Sigmoid colon (tissue), 3 donors: Measurements from ENCODE around the gene GMPR2.

Experiments used
- POLR2A ChIP-seq, 2 donors: fragments of 450-650 bp; IDR thresholded peaks; one replicate each; pipeline ENCODE4 v1.6.1; 2016; ENCODE audit warnings: antibody characterized with exemption in 2 of 2, mild to moderate bottlenecking in 2 of 2, moderate library complexity in 2 of 2
- TF ChIP-seq, protein P1 (sequence below), 4 experiments: fragments of 450-650 bp in 3 of 4; fragments of 200-600 bp in 1 of 4; IDR thresholded peaks; one replicate each; pipeline ENCODE4 v1.5.1; 2016 to 2019; ENCODE audit warnings: antibody characterized with exemption in 4 of 4, mild to moderate bottlenecking in 3 of 4, moderate library complexity in 2 of 4

DNA sequence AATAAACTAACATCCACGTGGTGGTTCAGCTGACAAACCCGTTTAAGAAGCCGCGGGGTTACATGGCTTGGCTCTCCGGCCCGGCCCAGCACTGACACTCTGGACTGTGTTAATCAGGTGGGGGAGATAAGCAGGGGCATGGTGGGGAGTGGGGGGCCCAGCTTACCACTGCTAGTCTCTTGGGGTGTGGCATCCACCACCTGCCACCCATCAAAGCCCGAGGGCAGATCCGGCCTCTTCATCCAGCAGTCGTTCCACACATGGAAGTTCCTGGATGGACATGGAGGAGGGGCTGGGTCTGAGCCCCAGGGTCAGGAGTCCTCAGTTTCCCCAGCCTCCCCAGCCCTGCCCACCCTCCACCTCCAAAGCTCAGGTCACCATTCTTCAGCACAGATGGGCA lies 25.4 kb downstream of the GMPR2 start:
- TF ChIP-seq, protein P1, sequence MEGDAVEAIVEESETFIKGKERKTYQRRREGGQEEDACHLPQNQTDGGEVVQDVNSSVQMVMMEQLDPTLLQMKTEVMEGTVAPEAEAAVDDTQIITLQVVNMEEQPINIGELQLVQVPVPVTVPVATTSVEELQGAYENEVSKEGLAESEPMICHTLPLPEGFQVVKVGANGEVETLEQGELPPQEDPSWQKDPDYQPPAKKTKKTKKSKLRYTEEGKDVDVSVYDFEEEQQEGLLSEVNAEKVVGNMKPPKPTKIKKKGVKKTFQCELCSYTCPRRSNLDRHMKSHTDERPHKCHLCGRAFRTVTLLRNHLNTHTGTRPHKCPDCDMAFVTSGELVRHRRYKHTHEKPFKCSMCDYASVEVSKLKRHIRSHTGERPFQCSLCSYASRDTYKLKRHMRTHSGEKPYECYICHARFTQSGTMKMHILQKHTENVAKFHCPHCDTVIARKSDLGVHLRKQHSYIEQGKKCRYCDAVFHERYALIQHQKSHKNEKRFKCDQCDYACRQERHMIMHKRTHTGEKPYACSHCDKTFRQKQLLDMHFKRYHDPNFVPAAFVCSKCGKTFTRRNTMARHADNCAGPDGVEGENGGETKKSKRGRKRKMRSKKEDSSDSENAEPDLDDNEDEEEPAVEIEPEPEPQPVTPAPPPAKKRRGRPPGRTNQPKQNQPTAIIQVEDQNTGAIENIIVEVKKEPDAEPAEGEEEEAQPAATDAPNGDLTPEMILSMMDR (IDR thresholded peaks at IDR 0.05), result no peak
- no peak for TF ChIP-seq POLR2A (IDR thresholded peaks at IDR 0.05)
